Stimulated activated CD8-positive, alpha-beta memory T cell treated with anti-CD3 and anti-CD28 coated beads, Interleukin-7, amount 100 ng/mL, for 1 hour (primary cell): ENCODE results near the gene TMEM225B.
"Not testable (repeated sequence)": the region's sequence is repeated elsewhere in the genome, so short reads cannot be mapped to it uniquely, and the experiment has no call there.

Experiments
- DNase-seq, 2 donors: peaks; one replicate each; pipeline ENCODE4 v3.0.0-alpha.2; 2020; ENCODE audit warnings: low read depth in 2 of 2

TMEM225B gene

DNA sequence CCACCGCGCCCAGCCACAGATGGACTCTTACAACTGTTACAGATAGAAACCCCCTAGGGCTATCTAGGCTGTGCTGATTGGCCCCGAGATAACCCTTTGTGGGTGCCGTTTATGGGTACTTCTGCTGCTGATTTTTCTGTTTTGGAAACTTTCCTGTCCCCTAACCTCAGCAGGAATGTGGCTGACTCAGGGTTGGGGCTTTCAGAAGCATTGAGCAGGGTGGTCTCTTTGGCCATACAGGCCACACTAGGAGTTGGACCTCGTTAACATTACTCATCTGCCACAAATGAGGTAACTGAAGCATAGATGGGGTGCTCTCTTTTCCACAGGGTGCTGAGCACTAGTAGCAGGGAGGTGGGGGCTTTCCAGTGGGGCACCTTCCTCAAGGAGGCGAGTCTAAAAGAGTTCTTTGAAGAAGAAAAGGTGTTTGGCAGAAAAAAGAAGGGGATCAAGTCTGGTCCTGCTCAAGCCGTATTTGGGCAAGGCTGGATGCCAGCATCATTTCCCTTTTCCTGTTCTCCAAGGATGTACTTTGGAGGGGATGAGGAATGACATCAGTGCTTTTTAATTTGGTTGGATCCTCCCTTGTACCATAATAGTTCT is 25.1 kb downstream of the TMEM225B start:
- no peak for DNase-seq

DNA sequence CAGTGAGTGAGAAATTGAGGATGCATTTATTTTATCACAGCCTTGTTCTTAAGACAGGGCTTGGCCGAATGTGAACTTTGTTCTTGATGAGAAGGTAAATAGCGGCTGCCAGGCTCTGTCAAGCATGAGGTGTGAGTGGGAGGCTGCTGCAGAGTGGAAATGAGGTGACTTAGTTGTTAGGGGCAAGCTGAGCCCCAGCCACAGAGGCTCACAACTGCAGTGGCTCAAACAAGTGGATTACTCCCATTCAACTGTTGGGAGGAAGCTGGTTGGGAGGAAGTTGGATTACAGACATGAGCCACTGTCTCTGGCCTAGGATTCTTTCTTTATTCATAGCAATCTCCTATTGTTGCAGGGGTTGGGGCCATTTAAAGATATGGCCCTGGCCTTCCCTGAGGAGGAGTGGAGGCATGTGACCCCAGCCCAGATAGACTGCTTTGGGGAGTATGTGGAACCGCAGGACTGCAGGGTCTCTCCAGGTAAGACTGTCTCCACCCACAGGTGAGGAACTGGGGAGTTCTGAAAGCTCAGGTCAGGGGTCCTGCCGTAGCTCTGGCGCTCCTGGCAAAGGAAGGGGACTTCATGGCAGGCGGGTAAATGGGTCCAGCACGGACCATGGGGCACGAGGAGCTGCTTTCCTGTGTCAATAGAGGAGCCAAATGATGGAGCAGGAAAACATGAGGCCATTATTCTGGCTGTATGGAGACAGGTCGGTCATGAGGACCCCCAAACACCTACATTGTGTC is 25.8 kb downstream of the TMEM225B start:
- no peak for DNase-seq

- DNase-seq: peak; percentile 30 to 32
Measured at GRCh38 chr7:99624484-99624883, 26.4 kb downstream of the TMEM225B start.

DNA sequence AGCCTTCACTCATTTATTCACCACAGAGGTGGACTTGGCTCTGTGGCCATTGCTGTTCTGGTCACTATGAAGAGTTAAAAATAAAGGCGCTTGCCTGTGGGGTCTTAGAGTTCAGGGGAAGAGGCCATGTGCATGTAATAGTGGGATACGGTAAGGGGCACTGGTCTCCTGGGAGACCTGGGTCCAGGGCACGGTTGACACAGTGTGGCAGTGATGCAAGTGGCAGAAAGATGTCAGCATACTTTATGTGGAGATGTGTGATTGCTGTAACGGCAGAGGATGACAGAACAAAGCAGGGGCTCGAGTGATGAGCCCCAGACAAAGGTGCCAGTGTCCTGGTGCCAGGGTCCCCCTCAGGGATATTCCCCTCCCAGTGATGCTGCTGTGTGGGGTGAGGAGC is 27.3 kb downstream of the TMEM225B start:
- no peak for DNase-seq

DNA sequence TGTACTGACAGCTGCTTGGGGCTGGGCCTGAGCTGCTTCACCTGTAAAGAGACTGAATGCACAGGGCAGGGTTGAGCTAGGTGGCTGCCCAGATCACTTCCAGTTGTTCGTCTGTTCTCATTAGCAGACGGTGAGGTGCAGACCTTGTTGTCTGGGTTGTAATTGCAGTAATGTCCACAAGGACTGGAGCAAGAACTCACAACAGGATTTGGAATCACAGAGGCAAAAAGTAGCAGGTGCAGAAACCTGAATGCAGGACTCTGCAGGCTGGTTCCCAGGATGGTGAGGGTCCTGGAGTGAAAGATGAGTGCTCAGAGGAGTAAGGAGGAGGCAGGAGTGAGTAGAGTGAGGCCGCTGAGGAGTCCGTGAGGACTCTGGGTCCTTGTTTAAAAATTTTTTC is 27.9 kb downstream of the TMEM225B start:
- no peak for DNase-seq

DNA sequence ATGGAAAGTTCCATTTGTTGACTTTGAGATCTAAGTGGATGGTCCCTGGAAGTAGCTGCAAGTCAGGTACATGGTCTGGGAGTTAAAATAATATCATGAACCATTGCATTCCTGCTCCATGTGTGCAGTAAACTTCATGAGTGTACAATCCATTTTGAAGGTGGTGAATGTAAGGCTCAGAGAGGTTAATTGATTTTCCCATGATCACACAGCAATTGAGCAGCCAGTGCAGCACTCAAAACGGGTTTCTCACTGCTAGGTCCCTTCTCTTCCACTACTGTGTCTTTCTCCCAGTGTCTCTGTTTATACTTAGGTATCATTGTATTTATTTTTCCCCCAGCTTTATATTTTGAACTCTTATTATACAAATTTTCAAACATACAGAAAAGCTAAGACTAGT is 28.6 kb downstream of the TMEM225B start:
- DNase-seq: no peak

DNA sequence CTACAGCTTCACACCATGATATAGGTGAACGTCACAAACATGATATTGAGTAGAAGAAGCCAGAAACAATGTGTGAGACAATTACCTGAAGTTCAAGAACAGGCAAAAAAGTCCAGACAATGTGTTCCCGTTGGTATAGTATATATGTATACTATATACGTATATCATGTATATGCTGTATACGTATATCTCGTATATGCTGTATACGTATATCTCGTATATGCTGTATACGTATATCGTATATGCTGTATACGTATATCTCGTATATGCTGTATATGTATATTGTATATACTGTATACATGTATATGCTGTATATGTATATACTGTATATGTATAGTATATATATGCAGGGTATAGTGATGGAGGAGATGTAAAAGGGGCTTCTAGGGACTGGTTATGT is 29.4 kb downstream of the TMEM225B start:
- no peak for DNase-seq

DNA sequence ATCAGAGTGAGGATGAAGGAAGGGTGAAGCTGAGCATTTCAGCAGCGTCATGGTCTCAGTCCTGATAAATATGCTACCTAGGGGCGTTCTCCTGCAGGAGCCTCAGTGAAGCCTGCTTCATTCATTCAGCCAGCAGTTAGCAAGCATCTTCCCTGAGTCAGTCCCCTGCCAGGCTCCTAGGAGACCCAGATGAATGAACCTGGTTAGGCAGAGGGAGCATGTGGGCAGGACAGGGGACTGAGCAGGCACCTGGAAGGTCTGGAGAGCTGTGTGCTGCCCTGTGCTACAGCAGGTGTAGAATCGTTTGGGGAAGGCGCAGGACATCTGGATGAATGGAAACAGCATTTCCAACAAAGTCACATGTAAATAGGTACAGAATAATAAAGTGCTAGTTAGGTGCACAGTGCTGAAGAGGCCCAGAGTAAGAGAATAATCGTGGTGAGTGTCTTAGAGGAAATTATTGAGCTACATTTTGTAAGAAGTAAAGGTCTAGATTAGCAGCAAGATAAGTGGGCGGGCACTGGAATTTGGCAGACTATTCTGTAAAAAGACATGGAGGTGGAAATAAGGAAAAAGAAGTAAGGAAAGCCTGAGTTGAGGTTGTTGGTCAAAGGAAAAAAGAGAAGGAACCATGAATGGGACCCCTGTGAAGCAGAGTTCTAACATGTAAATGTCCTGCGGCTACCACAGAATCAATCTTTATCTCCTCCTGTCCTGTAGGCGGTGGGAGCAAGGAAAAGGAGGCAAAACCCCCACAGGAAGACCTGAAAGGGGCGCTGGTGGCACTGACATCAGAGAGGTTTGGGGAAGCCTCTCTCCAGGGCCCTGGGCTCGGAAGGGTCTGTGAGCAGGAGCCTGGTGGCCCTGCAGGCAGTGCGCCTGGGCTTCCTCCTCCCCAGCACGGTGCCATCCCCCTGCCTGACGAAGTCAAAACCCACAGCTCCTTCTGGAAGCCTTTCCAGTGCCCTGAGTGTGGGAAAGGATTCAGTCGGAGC is 30.7 kb downstream of the TMEM225B start:
- no peak for DNase-seq

- no peak for DNase-seq
Measured at GRCh38 chr7:99629643-99630042, 31.6 kb downstream of the TMEM225B start.

GRCh38 chr7:99631295-99632109 is 33.4 kb downstream of the TMEM225B start:
- no peak for DNase-seq

DNA sequence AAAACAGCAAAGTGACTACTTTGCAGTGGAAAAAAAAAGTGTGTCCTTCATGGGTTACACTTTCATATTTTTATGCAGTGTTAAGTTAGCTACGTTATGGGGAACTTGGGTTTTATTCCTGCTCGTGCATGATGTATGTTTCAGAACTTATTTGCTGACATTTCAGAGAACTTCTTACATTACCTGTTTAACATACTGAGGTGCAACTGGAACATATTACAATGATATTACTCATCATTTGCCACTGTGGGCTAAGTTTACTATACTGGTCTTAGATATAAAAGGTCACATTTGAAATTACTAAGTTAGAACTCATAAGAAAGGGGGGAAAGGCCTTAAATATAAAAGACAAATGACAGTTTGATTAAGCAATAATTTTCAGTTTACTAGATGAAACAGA is 39.3 kb downstream of the TMEM225B start:
- DNase-seq: not testable (repeated sequence)

DNA sequence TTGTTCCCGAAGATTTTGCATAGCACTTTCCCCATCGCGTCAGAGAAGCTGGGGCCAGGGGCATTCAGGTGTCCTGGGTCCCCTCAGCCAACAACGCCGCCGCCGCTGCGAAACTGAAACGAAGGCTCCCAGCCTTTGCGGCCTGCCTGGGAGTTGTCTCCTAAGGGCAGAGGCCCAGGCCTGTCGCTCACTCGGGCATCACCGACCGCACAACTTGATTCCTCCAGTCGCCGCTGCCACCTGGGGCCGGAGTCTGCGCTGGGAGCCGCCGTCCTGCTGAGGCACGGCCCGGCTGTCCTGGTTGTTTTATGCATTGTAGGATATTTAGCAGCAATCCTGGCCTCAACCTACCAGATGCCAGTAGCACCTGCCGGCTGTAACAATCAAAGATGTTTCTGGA is 40.7 kb downstream of the TMEM225B start:
- DNase-seq: no peak

- no peak for DNase-seq
Measured at GRCh38 chr7:99639267-99639666, 41.2 kb downstream of the TMEM225B start.

DNA sequence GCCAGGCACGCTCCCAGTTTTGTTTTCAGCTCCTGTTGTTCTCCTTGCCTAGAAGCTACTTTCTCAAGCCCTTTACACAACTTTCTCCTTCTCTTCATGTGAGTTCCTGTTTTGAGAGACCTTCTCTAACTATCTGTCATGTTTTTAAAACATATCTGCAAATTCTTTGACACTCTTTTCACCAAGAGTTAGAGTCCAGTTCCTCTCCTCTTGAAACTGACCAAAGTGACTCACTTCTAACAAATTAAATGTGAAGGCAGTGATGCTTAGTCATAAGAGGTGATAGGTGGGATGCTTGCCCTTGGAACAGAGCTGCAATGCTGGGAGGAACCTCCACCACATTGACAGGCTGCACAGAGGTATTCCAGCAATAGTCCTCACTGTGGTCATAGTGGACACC is 44.0 kb downstream of the TMEM225B start:
- no peak for DNase-seq

DNA sequence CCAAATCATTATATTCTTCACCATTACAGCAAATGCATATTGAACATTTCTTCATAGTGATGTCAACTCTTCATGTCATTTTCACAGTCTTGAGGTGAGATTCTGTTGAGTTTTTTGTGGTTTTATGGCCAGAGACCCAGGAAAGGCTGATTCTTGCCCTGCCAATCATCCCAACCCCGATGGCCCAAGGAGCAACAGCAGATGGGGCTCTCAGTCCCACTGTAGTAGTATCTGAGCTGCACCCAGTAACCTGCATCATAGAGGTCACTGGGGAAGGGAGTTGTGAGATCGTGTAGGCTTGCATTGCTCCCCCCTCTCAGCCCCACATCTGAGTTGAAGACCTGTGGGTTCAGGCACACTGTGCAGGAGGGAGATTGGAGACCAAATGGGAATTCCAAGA is 45.4 kb downstream of the TMEM225B start:
- no peak for DNase-seq

GRCh38 chr7:99644431-99644830 is 46.4 kb downstream of the TMEM225B start:
- no peak for DNase-seq

DNA sequence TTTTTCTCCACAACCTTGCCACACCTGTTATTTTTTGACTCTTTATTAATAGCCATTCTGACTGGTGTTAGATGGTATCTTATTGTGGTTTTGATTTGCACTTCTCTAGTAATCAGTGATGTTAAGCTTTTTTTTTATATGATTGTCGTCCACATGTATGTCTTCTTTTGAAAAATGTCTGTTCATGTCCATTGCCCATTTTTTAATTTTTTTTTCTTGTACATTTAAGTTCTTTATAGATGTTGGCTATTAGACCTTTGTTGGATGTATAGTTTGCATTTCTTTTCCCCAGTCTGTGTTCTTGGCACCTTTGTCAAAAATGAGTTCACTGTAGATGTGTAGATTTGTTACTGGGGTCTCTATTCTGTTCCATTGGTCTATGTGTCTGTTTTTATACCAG is 47.5 kb downstream of the TMEM225B start:
- DNase-seq: no peak

DNA sequence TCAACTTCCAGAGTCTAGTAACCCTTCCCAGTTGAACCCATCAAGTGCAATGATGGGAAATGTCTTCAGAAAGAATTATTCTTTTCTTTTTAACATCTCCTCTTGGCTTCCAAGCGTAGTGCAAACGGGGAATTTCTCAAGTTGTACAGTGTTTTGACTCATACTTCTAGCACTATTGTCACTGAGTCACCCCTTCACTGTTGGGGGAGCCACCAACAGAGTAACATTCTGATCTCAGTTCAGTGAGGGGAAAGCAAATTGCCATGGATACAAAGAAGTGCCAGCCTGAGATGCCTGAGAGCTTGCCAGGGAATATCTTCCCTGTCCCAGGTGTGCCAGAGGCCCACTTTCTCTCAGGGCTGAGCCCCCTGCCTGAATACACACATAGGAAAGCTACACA is 50.8 kb downstream of the TMEM225B start:
- no peak for DNase-seq

DNA sequence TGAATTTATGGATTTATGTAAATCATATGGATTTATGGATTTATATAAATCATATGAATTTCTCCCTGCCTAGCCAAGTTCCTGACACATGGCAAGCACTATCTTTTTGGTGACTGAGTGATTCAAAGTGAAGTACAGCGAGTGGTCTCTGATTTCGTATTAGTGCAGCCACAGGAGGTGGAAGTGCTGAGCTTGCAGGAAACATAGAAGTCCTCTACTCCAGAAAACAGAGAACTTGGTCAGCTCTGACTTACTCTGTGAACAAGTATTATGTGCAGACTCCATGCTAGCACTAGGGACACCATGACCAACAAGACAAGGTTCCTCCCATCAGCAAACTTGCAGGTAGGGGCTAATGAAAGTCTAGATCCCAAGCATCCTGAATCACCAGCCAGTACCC is 53.2 kb downstream of the TMEM225B start:
- no peak for DNase-seq

DNA sequence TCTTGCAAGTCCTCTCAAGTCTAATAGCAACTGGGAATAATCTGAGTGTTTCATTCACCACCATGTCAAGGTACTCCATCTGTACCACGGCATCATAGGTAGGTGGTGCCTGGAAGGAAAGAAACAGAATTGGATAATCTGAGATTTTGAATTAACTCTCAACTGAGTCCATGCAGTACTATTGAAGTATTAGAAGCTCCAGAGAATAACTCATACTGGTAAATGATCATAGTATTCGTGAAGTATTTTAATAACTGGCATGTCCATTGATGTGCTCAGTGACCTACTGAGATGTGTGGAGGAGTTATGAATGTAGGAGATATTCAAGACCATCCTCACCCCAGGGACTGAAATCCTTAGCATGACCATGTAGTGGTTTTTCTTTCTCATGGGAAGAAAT is 54.6 kb downstream of the TMEM225B start:
- DNase-seq: no peak

DNA sequence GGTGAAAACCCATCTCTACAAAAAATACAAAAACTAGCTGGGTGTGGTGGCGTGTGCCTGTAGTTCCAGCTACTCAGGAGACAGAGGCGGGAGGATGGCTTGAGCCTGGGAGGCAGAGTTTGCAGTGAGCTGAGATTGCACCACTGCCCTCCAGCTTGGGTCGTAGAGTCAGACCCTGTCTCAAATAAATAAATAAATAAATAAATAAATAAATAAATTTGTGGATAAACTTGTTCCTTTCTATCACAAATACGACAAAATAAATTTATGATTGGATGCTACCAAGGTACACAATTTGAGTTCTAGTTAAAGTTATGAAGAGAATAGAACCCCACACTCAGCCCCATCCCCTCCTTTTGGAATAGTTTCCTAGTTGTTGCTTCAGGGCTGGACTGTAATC is 55.2 kb downstream of the TMEM225B start:
- not testable (repeated sequence) for DNase-seq

DNA sequence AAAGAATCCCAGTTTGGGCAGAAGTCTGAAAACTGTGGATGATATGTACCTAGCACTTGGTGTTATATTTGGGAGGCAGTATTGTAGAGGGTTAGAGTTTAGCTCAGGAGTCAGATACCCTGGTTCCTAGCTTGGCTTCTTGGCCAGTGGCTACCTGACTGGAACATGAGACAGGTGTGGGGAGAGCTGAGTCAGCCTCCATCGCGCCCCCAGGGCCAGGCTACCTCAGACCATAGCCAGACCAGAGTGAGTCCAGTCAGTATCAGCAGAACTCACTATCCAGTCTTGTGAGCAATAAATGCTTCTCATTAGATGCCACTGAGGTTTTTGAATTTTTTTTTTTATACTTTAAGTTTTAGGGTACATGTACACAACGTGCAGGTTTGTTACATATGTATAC is 55.7 kb downstream of the TMEM225B start:
- DNase-seq: no peak
